Left lung (tissue), 10 donors: Measurements from ENCODE around the gene RTKN. TPM values are rescaled to one million over a fixed set of nuclear protein-coding genes. Genes with fewer than 3 reads are reported as not detected.
"Not testable (repeated sequence)": the region's sequence is repeated elsewhere in the genome, so short reads cannot be mapped to it uniquely, and the experiment has no call there.

Experiments
- ATAC-seq: fragments of 200-7000 bp; cut with Tn5 transposase; one replicate; pipeline ENCODE4 v1.9.1; 2020; ENCODE audit warnings: moderate library complexity
- DNase-seq, 4 donors: peaks; one replicate each; pipeline ENCODE4 v3.0.0-alpha.2; 2013 to 2020
- H3K27ac ChIP-seq, 2 donors: fragments of 200-600 bp; sonication (generic) in 1 of 2; one replicate each; pipeline versions ENCODE4 v1.5.0 to v1.8.0; 2020 to 2021
- H3K27me3 ChIP-seq, 2 donors: fragments of 200-600 bp; sonication (generic) in 1 of 2; one replicate each; pipeline versions ENCODE4 v1.5.0 to v1.8.0; 2020 to 2021
- H3K36me3 ChIP-seq, 2 donors: fragments of 200-600 bp; sonication (generic) in 1 of 2; one replicate each; pipeline versions ENCODE4 v1.5.0 to v1.8.0; 2020 to 2021
- H3K4me1 ChIP-seq, 2 donors: fragments of 200-600 bp; one replicate each; pipeline ENCODE4 v1.8.0; 2021
- H3K4me3 ChIP-seq, 2 donors: fragments of 200-600 bp; sonication (generic) in 1 of 2; one replicate each; pipeline versions ENCODE4 v1.5.0 to v1.8.0; 2020 to 2021; ENCODE audit warnings: mild to moderate bottlenecking in 1 of 2
- H3K9me3 ChIP-seq, 2 donors: fragments of 200-600 bp; sonication (generic) in 1 of 2; one replicate each; pipeline versions ENCODE4 v1.5.0 to v1.8.0; 2020 to 2021
- intact Hi-C, 2 donors: fragments of 100-400 bp; cut with DNase I; formaldehyde crosslinking; loops; one replicate each; pipeline versions ENCODE4 v1.11.2 to v1.14.2; 2022
- polyA plus RNA-seq, 6 donors: library from polyadenylated mRNA; unstranded; fragments of 120-200 nt; gene quantifications; one replicate each; pipeline ENCODE4 v1.2.1, GENCODE V29; 2013; ENCODE audit not compliant: insufficient read length in 6 of 6
- total RNA-seq, 2 donors: library from RNA; stranded (reverse); fragmentation: NEBNext Ultra II Directional; extraction: Animal tissue kit (Norgen Biotek cat#: 25700); gene quantifications; one replicate each; pipeline ENCODE4 v1.2.1, GENCODE V29; 2021
- TF ChIP-seq, protein P1 (sequence below), 2 donors: fragments of 200-600 bp; sonication (generic) in 1 of 2; IDR thresholded peaks; one replicate each; pipeline versions ENCODE4 v1.5.0 to v1.8.0; 2021; ENCODE audit warnings: antibody characterized with exemption in 2 of 2
- donor health status: DM: no; HTN: yes; CAD: no.
- donor health status: DM: no; HTN: no; CAD: no.

RTKN gene
- total and polyA plus RNA-seq, 8 donors: 29.6 to 59.5 (median 51.0) TPM

DNA sequence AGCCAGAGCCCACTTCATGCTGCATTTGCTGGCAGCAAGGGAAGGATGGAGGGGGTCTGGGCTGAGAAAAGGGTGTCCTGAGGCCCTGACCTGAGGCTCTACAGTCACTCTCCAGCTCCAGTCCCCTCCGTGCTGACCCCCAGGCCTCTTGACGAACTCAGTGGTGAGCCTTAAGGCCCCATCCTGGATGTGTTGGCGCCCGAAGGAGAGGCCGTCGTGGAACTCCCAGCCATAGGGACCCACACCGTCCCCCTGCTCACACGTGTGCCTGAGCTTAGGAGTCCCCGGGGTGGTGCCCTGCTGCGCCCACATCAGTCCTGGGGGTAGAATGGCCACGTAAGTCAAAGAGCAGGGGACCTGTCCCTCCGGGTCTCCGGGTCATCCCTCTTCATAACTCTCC is 22.7 kb upstream of the RTKN start:
- intact Hi-C loops: no loop called here
- no peaks in the 10 kb centered on the region for H3K9me3 ChIP-seq
- H3K27me3 ChIP-seq: no peaks in the 10 kb centered on the region
- peak overlapping the region in 1 of 2 donors; percentile 91 for H3K27ac ChIP-seq
- ATAC-seq: peak; percentile 12
- peaks cover 0 to 25% of the 10 kb centered on the region in 2 donors for H3K36me3 ChIP-seq
- peaks cover 11 to 33% of the 10 kb centered on the region in 2 donors for H3K4me1 ChIP-seq
- no peak for DNase-seq
- H3K4me3 ChIP-seq: peak overlapping the region; percentile 61 to 95
- TF ChIP-seq, protein P1, sequence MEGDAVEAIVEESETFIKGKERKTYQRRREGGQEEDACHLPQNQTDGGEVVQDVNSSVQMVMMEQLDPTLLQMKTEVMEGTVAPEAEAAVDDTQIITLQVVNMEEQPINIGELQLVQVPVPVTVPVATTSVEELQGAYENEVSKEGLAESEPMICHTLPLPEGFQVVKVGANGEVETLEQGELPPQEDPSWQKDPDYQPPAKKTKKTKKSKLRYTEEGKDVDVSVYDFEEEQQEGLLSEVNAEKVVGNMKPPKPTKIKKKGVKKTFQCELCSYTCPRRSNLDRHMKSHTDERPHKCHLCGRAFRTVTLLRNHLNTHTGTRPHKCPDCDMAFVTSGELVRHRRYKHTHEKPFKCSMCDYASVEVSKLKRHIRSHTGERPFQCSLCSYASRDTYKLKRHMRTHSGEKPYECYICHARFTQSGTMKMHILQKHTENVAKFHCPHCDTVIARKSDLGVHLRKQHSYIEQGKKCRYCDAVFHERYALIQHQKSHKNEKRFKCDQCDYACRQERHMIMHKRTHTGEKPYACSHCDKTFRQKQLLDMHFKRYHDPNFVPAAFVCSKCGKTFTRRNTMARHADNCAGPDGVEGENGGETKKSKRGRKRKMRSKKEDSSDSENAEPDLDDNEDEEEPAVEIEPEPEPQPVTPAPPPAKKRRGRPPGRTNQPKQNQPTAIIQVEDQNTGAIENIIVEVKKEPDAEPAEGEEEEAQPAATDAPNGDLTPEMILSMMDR (IDR thresholded peaks at IDR 0.05): no peak

DNA sequence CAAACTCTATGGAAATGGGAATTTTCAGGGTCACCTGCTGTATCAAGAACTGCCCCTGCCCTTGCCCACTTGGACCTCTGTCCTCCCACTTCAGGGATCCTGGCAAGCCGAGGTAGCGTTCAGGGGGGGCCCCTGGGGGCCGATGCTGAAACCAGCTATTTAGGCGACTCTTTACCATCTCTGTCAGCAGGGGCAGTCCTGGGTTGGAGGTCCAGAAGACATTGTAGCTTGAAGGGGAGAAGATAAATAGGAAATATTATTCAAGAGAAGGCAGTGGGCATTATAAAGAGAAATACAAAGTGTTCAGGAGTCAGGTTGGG is 21.0 kb upstream of the RTKN start:
- DNase-seq: no peak
- intact Hi-C loops: no loop called here
- no peaks in the 10 kb centered on the region for H3K9me3 ChIP-seq
- TF ChIP-seq, protein P1 (IDR thresholded peaks at IDR 0.05): no peak
- H3K4me1 ChIP-seq: peaks cover 14 to 42% of the 10 kb centered on the region in 2 donors
- H3K27ac ChIP-seq: no peak overlapping the region
- no peaks in the 10 kb centered on the region for H3K27me3 ChIP-seq
- no peak for ATAC-seq
- no peak overlapping the region for H3K4me3 ChIP-seq
- peaks cover 0 to 25% of the 10 kb centered on the region in 2 donors for H3K36me3 ChIP-seq

DNA sequence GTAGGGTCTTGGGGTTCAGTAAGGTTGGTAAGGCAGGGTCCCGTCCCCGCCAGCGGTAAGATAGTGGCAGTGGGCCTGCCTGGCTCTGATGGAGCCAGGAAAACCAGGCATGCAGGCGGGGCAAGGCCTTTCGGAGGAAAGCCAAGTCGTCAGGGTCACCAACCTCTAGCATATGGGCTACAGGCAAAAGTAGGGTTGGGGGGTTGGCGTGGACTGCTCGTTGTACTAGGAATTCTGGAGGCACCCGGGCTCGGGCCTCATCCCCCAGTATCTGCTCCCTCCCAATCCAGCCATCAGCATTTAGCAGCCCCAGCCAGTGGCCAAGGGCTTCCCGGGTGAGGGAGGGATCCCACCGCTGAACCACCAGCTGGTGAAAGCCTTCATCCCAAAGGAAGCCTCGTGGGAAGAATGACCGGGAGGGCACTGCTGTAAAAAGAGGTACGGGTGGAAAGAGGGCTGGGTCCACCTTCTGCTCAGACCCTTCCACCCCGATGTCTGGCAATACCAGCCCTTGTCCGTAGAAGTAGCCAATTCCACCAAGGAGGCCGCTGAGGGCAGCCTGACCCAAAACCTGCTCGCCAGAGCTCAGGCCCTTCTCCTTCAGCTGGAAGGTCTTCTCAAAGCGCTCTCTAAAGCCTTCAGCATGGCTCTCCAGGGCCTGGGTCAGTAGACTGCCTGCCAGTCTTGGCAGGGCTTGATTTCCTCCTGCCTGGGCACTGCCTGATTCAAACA is 20.5 kb upstream of the RTKN start:
- DNase-seq (no peak), ATAC-seq (no peak)
- Histone ChIP-seq H3K4me1 (peaks cover 14 to 46% of the 10 kb centered on the region in 2 donors), H3K27me3 (no peaks in the 10 kb centered on the region), H3K36me3 (peaks cover 0 to 25% of the 10 kb centered on the region in 2 donors), H3K9me3 (no peaks in the 10 kb centered on the region), H3K4me3 (no peak overlapping the region), H3K27ac (no peak overlapping the region)
- intact Hi-C loops: no loop called here
- TF ChIP-seq, protein P1 (IDR thresholded peaks at IDR 0.05): no peak

DNA sequence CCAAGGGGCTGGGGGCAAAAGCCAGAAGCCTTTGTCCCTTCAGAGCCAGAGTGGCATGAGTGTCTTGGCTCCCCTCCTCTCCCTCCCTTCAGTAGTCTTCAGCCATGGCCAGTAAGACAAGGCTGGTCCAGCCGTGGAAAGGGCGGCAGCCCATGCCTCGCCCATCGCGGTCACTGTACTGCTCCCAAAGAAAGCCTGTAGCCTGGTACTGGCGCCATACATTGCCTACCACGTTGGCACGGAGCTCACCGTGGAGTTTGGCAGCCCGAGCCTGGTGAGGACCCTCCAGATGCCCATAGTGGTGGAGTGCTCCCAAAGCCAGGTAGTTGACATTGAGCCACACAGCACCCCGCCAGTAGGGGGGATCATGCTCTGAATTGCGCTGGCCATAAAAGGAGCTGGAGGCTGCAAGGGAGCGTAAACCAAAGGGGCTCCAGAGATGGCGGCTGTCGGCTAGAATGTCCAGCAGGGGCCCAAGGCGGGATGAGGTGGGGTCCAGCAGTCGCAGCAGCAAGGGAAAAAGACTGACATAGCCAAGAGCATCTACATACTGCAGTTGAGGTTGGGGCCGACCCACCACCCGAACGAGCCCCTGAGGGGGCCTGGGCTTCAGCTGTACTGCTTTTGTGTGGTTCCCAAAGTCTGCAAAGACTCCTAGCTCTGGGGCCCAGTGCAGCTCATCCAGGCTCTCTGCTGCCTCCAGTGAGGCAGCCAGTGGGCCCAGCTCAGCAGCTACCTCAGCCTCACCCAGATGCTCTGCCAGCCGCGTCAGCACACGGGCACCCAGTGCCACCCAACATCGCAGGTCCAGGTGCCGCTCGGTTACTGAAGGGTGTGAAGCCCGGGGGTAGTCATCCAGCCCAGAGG is 19.7 kb upstream of the RTKN start:
- no peaks in the 10 kb centered on the region for H3K27me3 ChIP-seq
- peaks cover 0 to 25% of the 10 kb centered on the region in 2 donors for H3K36me3 ChIP-seq
- intact Hi-C loops: no loop called here
- DNase-seq: no peak
- H3K27ac ChIP-seq: no peak overlapping the region
- ATAC-seq: no peak
- TF ChIP-seq, protein P1 (IDR thresholded peaks at IDR 0.05): no peak
- H3K9me3 ChIP-seq: no peaks in the 10 kb centered on the region
- no peak overlapping the region for H3K4me3 ChIP-seq
- peaks cover 22 to 52% of the 10 kb centered on the region in 2 donors for H3K4me1 ChIP-seq

DNA sequence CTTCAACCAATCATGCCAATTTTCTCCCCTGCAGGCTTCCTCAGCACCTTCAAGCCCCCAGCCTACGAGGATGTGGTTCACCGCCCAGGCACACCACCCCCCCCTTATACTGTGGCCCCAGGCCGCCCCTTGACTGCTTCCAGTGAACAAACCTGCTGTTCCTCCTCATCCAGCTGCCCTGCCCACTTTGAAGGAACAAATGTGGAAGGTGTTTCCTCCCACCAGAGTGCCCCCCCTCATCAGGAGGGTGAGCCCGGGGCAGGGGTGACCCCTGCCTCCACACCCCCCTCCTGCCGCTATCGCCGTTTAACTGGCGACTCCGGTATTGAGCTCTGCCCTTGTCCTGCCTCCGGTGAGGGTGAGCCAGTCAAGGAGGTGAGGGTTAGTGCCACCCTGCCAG is 18.4 kb upstream of the RTKN start:
- intact Hi-C loops: not testable (repeated sequence)

DNA sequence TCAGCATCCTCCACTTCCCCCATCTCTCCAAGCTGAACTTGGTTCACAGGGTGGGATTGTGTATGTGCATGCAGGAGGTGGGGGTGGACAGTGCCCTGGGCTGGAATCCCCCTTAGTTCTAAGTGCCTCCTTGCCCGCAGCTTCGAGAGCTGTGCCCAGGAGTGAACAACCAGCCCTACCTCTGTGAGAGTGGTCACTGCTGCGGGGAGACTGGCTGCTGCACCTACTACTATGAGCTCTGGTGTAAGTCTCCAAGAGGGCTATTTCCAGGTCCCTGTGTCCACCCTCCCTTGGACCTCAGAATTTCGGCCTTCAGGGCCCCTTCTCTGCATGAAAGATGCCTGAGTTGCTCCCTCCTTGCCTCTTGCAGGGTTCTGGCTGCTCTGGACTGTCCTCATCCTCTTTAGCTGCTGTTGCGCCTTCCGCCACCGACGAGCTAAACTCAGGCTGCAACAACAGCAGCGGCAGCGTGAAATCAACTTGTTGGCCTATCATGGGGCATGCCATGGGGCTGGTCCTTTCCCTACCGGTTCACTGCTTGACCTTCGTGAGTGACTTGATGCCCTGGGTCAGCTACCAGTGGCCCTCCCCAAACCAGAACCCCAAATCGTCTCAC is 17.9 kb upstream of the RTKN start:
- DNase-seq, intact Hi-C loops, ATAC-seq, H3K27me3 ChIP-seq, H3K9me3 ChIP-seq: not testable (repeated sequence)
- peak overlapping the region in 1 of 2 donors; percentile 88 for H3K27ac ChIP-seq
- H3K36me3 ChIP-seq: peaks cover 0 to 25% of the 10 kb centered on the region in 2 donors
- H3K4me1 ChIP-seq: peaks cover 24 to 57% of the 10 kb centered on the region in 2 donors
- H3K4me3 ChIP-seq: peak overlapping the region in 1 of 2 donors; percentile 74

More for the DNA sequence above, 18.4 kb upstream of the RTKN start:
- ATAC-seq, DNase-seq, H3K27ac ChIP-seq, H3K9me3 ChIP-seq, H3K27me3 ChIP-seq, H3K4me3 ChIP-seq: not testable (repeated sequence)
- Histone ChIP-seq H3K36me3 (peaks cover 0 to 25% of the 10 kb centered on the region in 2 donors), H3K4me1 (peaks cover 24 to 56% of the 10 kb centered on the region in 2 donors)
